Pancreas (tissue), 10 donors: ENCODE data around the gene RBPMS2. TPM values are rescaled to one million over a fixed set of nuclear protein-coding genes. Genes with fewer than 3 reads are reported as not detected.

ENCODE experiments used
- ATAC-seq, 4 donors: fragments of 200-7000 bp; cut with Tn5 transposase; one replicate each; pipeline versions ENCODE4 v1.8.0 to v1.9.1; 2020; ENCODE audit warnings: mild to moderate bottlenecking in 4 of 4, moderate library complexity in 4 of 4
- DNase-seq, 6 donors: peaks; one replicate each; pipeline ENCODE4 v3.0.0-alpha.2; 2020
- FAIRE-seq: peaks from 2 replicates; lab custom pipeline; 2012; peaks lifted over from hg19 to GRCh38; lab: Jason Lieb, UNC
- H3K27ac ChIP-seq, 4 donors: fragments of 200-600 bp; sonication (generic); 1 replicate in 3 of 4; 2 replicates in 1 of 4; pipeline versions ENCODE4 v1.5.0 to v1.8.0; 2020
- H3K27me3 ChIP-seq, 4 donors: fragments of 200-600 bp; one replicate each; pipeline ENCODE4 v1.8.0; 2021
- H3K36me3 ChIP-seq, 3 donors: fragments of 200-600 bp; sonication (generic) in 1 of 3; one replicate each; pipeline versions ENCODE4 v1.5.0 to v1.8.0; 2020 to 2021
- H3K4me1 ChIP-seq, 3 donors: fragments of 200-600 bp; one replicate each; pipeline ENCODE4 v1.8.0; 2021
- H3K4me3 ChIP-seq, 4 donors: fragments of 200-600 bp; sonication (generic) in 2 of 4; one replicate each; pipeline versions ENCODE4 v1.5.0 to v1.8.0; 2020 to 2021
- H3K9me3 ChIP-seq, 4 donors: fragments of 200-600 bp; one replicate each; pipeline ENCODE4 v1.8.0; 2021
- CTCF ChIP-seq, 4 donors: fragments of 200-600 bp; sonication (generic) in 3 of 4; IDR thresholded peaks; one replicate each; pipeline versions ENCODE4 v1.5.0 to v1.8.0; 2021; ENCODE audit warnings: antibody characterized with exemption in 4 of 4
- WGBS, 2 donors: extraction: QIAGEN DNeasy Blood & Tissue Kit; methylation state at CpG; one replicate each; pipeline ENCODE4 v1.1.7; 2013; 5-methylcytosine and 5-hydroxymethylcytosine counted together
- intact Hi-C, 3 donors: fragments of 100-400 bp; cut with DNase I; formaldehyde crosslinking; loops; one replicate each; pipeline versions ENCODE4 v1.11.1 to v1.14.2; 2022
- polyA plus RNA-seq, 2 donors: library from polyadenylated mRNA; stranded (reverse); fragments of 200-250 nt; gene quantifications; one replicate each; pipeline ENCODE4 v1.2.3, GENCODE V29; 2013
- total RNA-seq, 6 donors: library from RNA; stranded (reverse); fragmentation: NEBNext Ultra II Directional in 4 of 6; extraction: Animal tissue kit (Norgen Biotek cat#: 25700) in 4 of 6; gene quantifications; one replicate each; pipeline versions ENCODE4 v1.2.1 to v1.2.4, GENCODE V29; 2021 to 2023
- donor health status: healthy with polysubstance abuse.
- donor health status: DM: no; HTN: no; CAD: no; lungs with moderate emphysema.
- donor health status: DM: no; HTN: no; CAD: no.
- donor health status: control.
- donor health status: control.
- donor health status: Bipolar disorder and iron deficiency.
- donor health status: DM: yes; HTN: yes; CAD: no.
- donor health status: DM: no; HTN: no; CAD: no.
- donor health status: DM: no; HTN: no; CAD: no.
- donor health status: DM: yes; HTN: yes; CAD: no.

RBPMS2 gene
- total and polyA plus RNA-seq, 8 donors: 0.52 to 2.3 (median 1.3) TPM

DNA sequence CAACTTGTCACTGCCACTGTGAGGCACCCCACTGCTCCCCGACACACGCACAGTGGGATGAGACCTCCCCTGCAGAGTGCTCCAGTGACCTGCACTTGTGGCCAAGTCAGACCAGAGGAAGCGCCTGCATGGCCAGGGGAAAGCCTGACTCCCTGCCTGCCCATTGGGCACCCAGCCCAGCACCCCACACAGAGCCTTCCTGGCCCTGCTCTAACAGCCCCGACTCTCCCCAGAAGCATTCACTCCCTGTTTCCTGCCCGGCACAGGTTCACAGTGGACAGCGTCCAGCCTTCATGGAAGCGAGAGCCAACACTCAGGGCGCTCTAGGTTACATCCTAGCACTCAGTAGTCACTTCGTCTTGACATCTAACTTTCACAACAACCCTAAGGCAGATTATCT is 27.8 kb downstream of the RBPMS2 start:
- Histone ChIP-seq H3K27me3 (no peaks in the 10 kb centered on the region), H3K27ac (no peak overlapping the region), H3K9me3 (no peaks in the 10 kb centered on the region), H3K36me3 (no peaks in the 10 kb centered on the region), H3K4me3 (no peak overlapping the region), H3K4me1 (no peaks in the 10 kb centered on the region)
- FAIRE-seq (no peak), DNase-seq (no peak), ATAC-seq (no peak)
- intact Hi-C loops: no loop called here
- TF ChIP-seq CTCF (IDR thresholded peaks at IDR 0.05): no peak
- WGBS, 2 donors: 84 to 92% methylated on average over 9 of the region's 9 CpGs

GRCh38 chr15:64746921-64747320 is 28.5 kb downstream of the RBPMS2 start:
- WGBS, 2 donors: 88 to 91% methylated on average over 7 of the region's 7 CpGs
- ATAC-seq: no peak
- no peak for FAIRE-seq
- no peak for DNase-seq
- no peaks in the 10 kb centered on the region for H3K4me1 ChIP-seq
- no peak for TF ChIP-seq CTCF (IDR thresholded peaks at IDR 0.05)
- H3K4me3 ChIP-seq: no peak overlapping the region
- H3K27ac ChIP-seq: no peak overlapping the region
- no peaks in the 10 kb centered on the region for H3K36me3 ChIP-seq
- H3K27me3 ChIP-seq: no peaks in the 10 kb centered on the region
- no peaks in the 10 kb centered on the region for H3K9me3 ChIP-seq
- intact Hi-C loops: no loop called here

GRCh38 chr15:64746356-64746755 is 29.0 kb downstream of the RBPMS2 start:
- Histone ChIP-seq H3K4me3 (no peak overlapping the region), H3K36me3 (no peaks in the 10 kb centered on the region), H3K9me3 (no peaks in the 10 kb centered on the region), H3K4me1 (no peaks in the 10 kb centered on the region), H3K27me3 (no peaks in the 10 kb centered on the region), H3K27ac (no peak overlapping the region)
- FAIRE-seq (no peak), DNase-seq (no peak), ATAC-seq (no peak)
- no peak for TF ChIP-seq CTCF (IDR thresholded peaks at IDR 0.05)
- 86 to 90% methylated on average over 5 of the region's 5 CpGs for WGBS, 2 donors
- intact Hi-C loops: no loop called here

GRCh38 chr15:64743691-64744090 is 31.7 kb downstream of the RBPMS2 start:
- DNase-seq (no peak), FAIRE-seq (no peak), ATAC-seq (no peak)
- Histone ChIP-seq H3K27me3 (no peaks in the 10 kb centered on the region), H3K9me3 (no peaks in the 10 kb centered on the region), H3K4me3 (no peak overlapping the region), H3K4me1 (no peaks in the 10 kb centered on the region), H3K36me3 (no peaks in the 10 kb centered on the region), H3K27ac (no peak overlapping the region)
- intact Hi-C loops: no loop called here
- 93 to 95% methylated on average over 11 of the region's 11 CpGs for WGBS, 2 donors
- no peak for TF ChIP-seq CTCF (IDR thresholded peaks at IDR 0.05)

- intact Hi-C loops: no loop called here
- no peak for FAIRE-seq
- Histone ChIP-seq H3K36me3 (no peaks in the 10 kb centered on the region), H3K4me1 (no peaks in the 10 kb centered on the region), H3K4me3 (no peak overlapping the region), H3K27ac (no peak overlapping the region), H3K9me3 (no peaks in the 10 kb centered on the region), H3K27me3 (no peaks in the 10 kb centered on the region)
- DNase-seq: no peak
- 90 to 93% methylated on average over 11 to 13 of the region's 13 CpGs for WGBS, 2 donors
- no peak for TF ChIP-seq CTCF (IDR thresholded peaks at IDR 0.05)
- ATAC-seq: no peak
Observed at GRCh38 chr15:64742921-64743320, 32.5 kb downstream of the RBPMS2 start.
